Keratinocyte (primary cell): ENCODE measurements around the gene CCDC9B. TPM values are rescaled to one million over a fixed set of nuclear protein-coding genes. Genes with fewer than 3 reads are reported as not detected.

Experiments used
- DNase-seq: peaks from one replicate; pipeline ENCODE4 v3.0.0-alpha.2; 2011; ENCODE audit warnings: low read depth, missing footprints, low spot score
- FAIRE-seq: peaks from 2 replicates; lab custom pipeline; 2011; peaks lifted over from hg19 to GRCh38; lab: Jason Lieb, UNC
- H2AFZ ChIP-seq: 2 replicates; pipeline ENCODE4 v1.6.0; 2012; ENCODE audit warnings: low read length, control low read depth, inconsistent platforms; ENCODE audit not compliant: control insufficient read depth
- H3K27ac ChIP-seq: 2 replicates; pipeline ENCODE4 v1.5.1; 2011; ENCODE audit warnings: low read length; ENCODE audit not compliant: control insufficient read depth, insufficient read depth
- H3K27me3 ChIP-seq: 3 replicates; pipeline ENCODE4 v1.6.0; 2011; ENCODE audit warnings: low read length; ENCODE audit not compliant: control insufficient read depth, insufficient read depth; ENCODE audit errors: extremely low read depth
- H3K36me3 ChIP-seq, 2 experiments: 2 replicates in 1 of 2; 3 replicates in 1 of 2; pipeline ENCODE4 v1.5.1; 2011; ENCODE audit warnings: low read length in 2 of 2, mild to moderate bottlenecking in 1 of 2; ENCODE audit not compliant: control insufficient read depth in 2 of 2, insufficient read depth in 2 of 2; ENCODE audit errors: extremely low read depth in 1 of 2
- H3K4me1 ChIP-seq: 3 replicates; pipeline ENCODE4 v1.5.1; 2011; ENCODE audit warnings: low read length; ENCODE audit not compliant: control insufficient read depth, insufficient read depth; ENCODE audit errors: extremely low read depth
- H3K4me2 ChIP-seq: 3 replicates; pipeline ENCODE4 v1.6.0; 2011; ENCODE audit warnings: low read depth, low read length; ENCODE audit not compliant: control insufficient read depth, insufficient read depth; ENCODE audit errors: extremely low read depth
- H3K4me3 ChIP-seq, 3 experiments: fragments of 200-600 bp in 1 of 3; sonication (generic) in 1 of 3; 2 replicates in 2 of 3; 3 replicates in 1 of 3; pipeline ENCODE4 v1.5.1; 2011 to 2016; ENCODE audit warnings: low read length in 3 of 3, mild to moderate bottlenecking in 3 of 3, control low read depth in 2 of 3, inconsistent platforms in 1 of 3, low read depth in 1 of 3, mixed read lengths in 1 of 3, mixed run types in 1 of 3, moderate library complexity in 1 of 3; ENCODE audit not compliant: control insufficient read depth in 2 of 3, insufficient read depth in 2 of 3; ENCODE audit errors: extremely low read depth in 1 of 3
- H3K79me2 ChIP-seq: 2 replicates; pipeline ENCODE4 v1.6.0; 2012; ENCODE audit warnings: low read length; ENCODE audit not compliant: control insufficient read depth, insufficient read depth
- H3K9ac ChIP-seq: 3 replicates; pipeline ENCODE4 v1.6.0; 2011; ENCODE audit warnings: low read length; ENCODE audit not compliant: control insufficient read depth, insufficient read depth; ENCODE audit errors: extremely low read depth
- H3K9me1 ChIP-seq: 3 replicates; pipeline ENCODE4 v1.6.0; 2011; ENCODE audit warnings: low read length; ENCODE audit not compliant: control insufficient read depth, insufficient read depth; ENCODE audit errors: extremely low read depth
- H3K9me3 ChIP-seq: 2 replicates; pipeline ENCODE4 v1.5.1; 2012; ENCODE audit warnings: low read depth, low read length; ENCODE audit not compliant: control insufficient read depth
- H4K20me1 ChIP-seq: 3 replicates; pipeline ENCODE4 v1.6.0; 2011; ENCODE audit warnings: low read length; ENCODE audit not compliant: control insufficient read depth, insufficient read depth; ENCODE audit errors: extremely low read depth
- CTCF ChIP-seq, 3 experiments: IDR thresholded peaks in 1 of 3; conservative IDR thresholded peaks in 1 of 3; optimal IDR thresholded peaks in 1 of 3; 2 replicates in 2 of 3; 3 replicates in 1 of 3; pipeline versions ENCODE3 to v1.5.1; 2011; ENCODE audit warnings: low read length in 3 of 3, mild to moderate bottlenecking in 3 of 3, moderate library complexity in 2 of 3, control low read depth in 1 of 3, inconsistent platforms in 1 of 3; ENCODE audit not compliant: insufficient read depth in 2 of 3; ENCODE audit errors: extremely low read depth in 1 of 3
- EZH2 ChIP-seq: IDR thresholded peaks from one replicate; pipeline ENCODE4 v1.6.1; 2012; ENCODE audit warnings: inconsistent platforms, mild to moderate bottlenecking, low read length, moderate library complexity
- dilution Hi-C: fragments of 300-500 bp; cut with MboI; formaldehyde crosslinking; loops from one replicate; pipeline ENCODE4 v1.7.0; 2020; ENCODE audit warnings: low sequenced_read_pairs; ENCODE audit not compliant: extremely low pct_ligation_motif_present
- polyA plus RNA-seq, 5 experiments: library from polyadenylated mRNA; depleted of rRNA in 3 of 5; stranded (reverse) in 3 of 5; stranded (forward) in 1 of 5; unstranded in 1 of 5; fragments of >200 nt; gene quantifications; 1 replicate in 1 of 5; 2 replicates in 3 of 5; 3 replicates in 1 of 5; pipeline versions ENCODE4 v1.2.1 to v1.2.3, GENCODE V29; 2011 to 2012; ENCODE audit warnings: missing spikeins in 2 of 5, low read depth in 1 of 5, low replicate concordance in 1 of 5

Gene CCDC9B
- polyA plus RNA-seq, 1 donor (not counting 4 experiments of a cell fraction or from before 2014, with no cell fraction given): 9.6 TPM

- Histone ChIP-seq H3K9me1 (no peaks in the 10 kb centered on the region), H3K36me3 (no peaks in the 10 kb centered on the region), H3K27me3 (no peaks in the 10 kb centered on the region), H4K20me1 (no peaks in the 10 kb centered on the region), H3K4me2 (no peak overlapping the region), H3K4me3 (no peak overlapping the region), H2AFZ (no peak overlapping the region), H3K9me3 (no peaks in the 10 kb centered on the region), H3K79me2 (peaks cover 27% of the 10 kb centered on the region), H3K27ac (no peak overlapping the region), H3K9ac (no peak overlapping the region), H3K4me1 (peaks cover 27% of the 10 kb centered on the region)
- DNase-seq (no peak), FAIRE-seq (no peak)
- dilution Hi-C loops: no loop called here
- no peak for TF ChIP-seq CTCF (optimal IDR thresholded peaks at IDR 0.05 in 1 of 3, IDR thresholded peaks at IDR 0.05 in 1 of 3, conservative IDR thresholded peaks at IDR 0.05 in 1 of 3; ENCODE audit: extremely low read depth in 1 of 3, insufficient read depth in 2 of 3, low read length in 3 of 3)
- TF ChIP-seq EZH2: no peak
Measured at GRCh38 chr15:40380636-40381035, 39.9 kb upstream of the CCDC9B start.

GRCh38 chr15:40379853-40380252, 39.1 kb upstream of the CCDC9B start:
- Histone ChIP-seq H3K9me1 (no peaks in the 10 kb centered on the region), H4K20me1 (no peaks in the 10 kb centered on the region), H3K79me2 (peaks cover 19% of the 10 kb centered on the region), H3K4me3 (no peak overlapping the region), H3K27me3 (no peaks in the 10 kb centered on the region), H3K9me3 (no peaks in the 10 kb centered on the region), H3K27ac (no peak overlapping the region), H3K9ac (no peak overlapping the region), H2AFZ (no peak overlapping the region), H3K36me3 (no peaks in the 10 kb centered on the region), H3K4me2 (peak overlapping the region; percentile 49), H3K4me1 (peaks cover 27% of the 10 kb centered on the region)
- peak; percentile 95 for FAIRE-seq
- TF ChIP-seq CTCF (optimal IDR thresholded peaks at IDR 0.05 in 1 of 3, IDR thresholded peaks at IDR 0.05 in 1 of 3, conservative IDR thresholded peaks at IDR 0.05 in 1 of 3; ENCODE audit: extremely low read depth in 1 of 3, insufficient read depth in 2 of 3, low read length in 3 of 3) (no peak), EZH2 (no peak)
- DNase-seq: peak; percentile 59
- dilution Hi-C loops: no loop called here
